Non-pigmented ciliary epithelial cell (primary cell): ENCODE data around the gene RALGAPA1.

ENCODE experiments used
- DNase-seq: peaks from one replicate; pipeline ENCODE4 v3.0.0-alpha.2; 2010; ENCODE audit warnings: low read depth

RALGAPA1 gene

GRCh38 chr14:35535483-35536112, 273.5 kb downstream of the RALGAPA1 start:
- DNase-seq, result no peak

GRCh38 chr14:35534873-35535482, 274.1 kb downstream of the RALGAPA1 start:
- DNase-seq, result no peak

- no peak for DNase-seq
Measured at GRCh38 chr14:35534208-35534872, 274.8 kb downstream of the RALGAPA1 start.

- DNase-seq, result no peak
Measured at GRCh38 chr14:35533357-35534207, 275.5 kb downstream of the RALGAPA1 start, which contains the start of gene INSM2. TSS of gene INSM2 (plus strand) at chr14:35534164. CDS start at chr14:35534253, 89 bp downstream.

GRCh38 chr14:35532783-35533356, 276.2 kb downstream of the RALGAPA1 start:
- DNase-seq, result no peak

GRCh38 chr14:35531960-35532747, 276.9 kb downstream of the RALGAPA1 start:
- DNase-seq, result no peak

GRCh38 chr14:35526962-35527361, 282.1 kb downstream of the RALGAPA1 start:
- DNase-seq, result no peak

- DNase-seq, result no peak
Measured at GRCh38 chr14:35525695-35526094, 283.4 kb downstream of the RALGAPA1 start.

- DNase-seq, result no peak
Measured at GRCh38 chr14:35519986-35520385, 289.1 kb downstream of the RALGAPA1 start.

GRCh38 chr14:35515916-35516315, 293.2 kb downstream of the RALGAPA1 start:
- no peak for DNase-seq

GRCh38 chr14:35512765-35513164, 296.3 kb downstream of the RALGAPA1 start:
- no peak for DNase-seq

- DNase-seq, result no peak
Measured at GRCh38 chr14:35509846-35510245, 299.2 kb downstream of the RALGAPA1 start.

- peak; percentile 10 for DNase-seq
Measured at GRCh38 chr14:35506927-35507326, 302.2 kb downstream of the RALGAPA1 start.

- no peak for DNase-seq
Measured at GRCh38 chr14:35506461-35506860, 302.6 kb downstream of the RALGAPA1 start.

- DNase-seq, result no peak
Measured at GRCh38 chr14:35504260-35504659, 304.8 kb downstream of the RALGAPA1 start.

- DNase-seq, result no peak
Measured at GRCh38 chr14:35503646-35504045, 305.4 kb downstream of the RALGAPA1 start.

GRCh38 chr14:35499180-35499579, 309.9 kb downstream of the RALGAPA1 start:
- DNase-seq, result no peak

GRCh38 chr14:35495278-35495677, 313.8 kb downstream of the RALGAPA1 start:
- no peak for DNase-seq

GRCh38 chr14:35492569-35493014, 316.5 kb downstream of the RALGAPA1 start:
- no peak for DNase-seq
